ENCODE data around the gene TPCN2. TPM values are rescaled to one million over a fixed set of nuclear protein-coding genes. Genes with fewer than 3 reads are reported as not detected.

TPCN2 gene
- total RNA-seq, 4 donors from 2014 or later = 12.7 to 16.9 (median 14.2) TPM

GRCh38 chr11:69129053-69129452 lies 80.3 kb downstream of the TPCN2 start:
- DNase-seq (ENCODE audit: low spot score in 2 of 2) = no peak
- no peak overlapping the region for H3K4me3 ChIP-seq (ENCODE audit: low read depth, poor library complexity, severe bottlenecking)
- no peak for TF ChIP-seq CTCF (IDR thresholded peaks at IDR 0.05)
- no peak for TF ChIP-seq POLR2A (IDR thresholded peaks at IDR 0.05)
- WGBS, 2 donors = 95 to 99% methylated on average over 2 of the region's 2 CpGs
- intact Hi-C loops (cut with DNase I; ENCODE audit: low total_unique reads) = no loop called here

GRCh38 chr11:69129647-69130046 lies 80.9 kb downstream of the TPCN2 start:
- TF ChIP-seq CTCF (IDR thresholded peaks at IDR 0.05) = no peak
- TF ChIP-seq POLR2A (IDR thresholded peaks at IDR 0.05) = no peak

GRCh38 chr11:69130654-69131053 lies 81.9 kb downstream of the TPCN2 start:
- 68 to 70% methylated on average over 9 of the region's 9 CpGs for WGBS, 2 donors
- TF ChIP-seq CTCF (IDR thresholded peaks at IDR 0.05) (no peak), POLR2A (IDR thresholded peaks at IDR 0.05) (no peak)
- intact Hi-C loops (cut with DNase I; ENCODE audit: low total_unique reads) = no loop called here
- no peak for DNase-seq (ENCODE audit: low spot score in 2 of 2)
- H3K4me3 ChIP-seq (ENCODE audit: low read depth, poor library complexity, severe bottlenecking) = no peak overlapping the region

More at GRCh38 chr11:69129647-69130046, 80.9 kb downstream of the TPCN2 start:
- 84 to 95% methylated on average over 7 of the region's 7 CpGs for WGBS, 2 donors
- DNase-seq (ENCODE audit: low spot score in 2 of 2) = peak in 1 of 2 donors; percentile 63
- intact Hi-C loops (cut with DNase I; ENCODE audit: low total_unique reads) = no loop called here
- H3K4me3 ChIP-seq (ENCODE audit: low read depth, poor library complexity, severe bottlenecking) = no peak overlapping the region

- no peak for DNase-seq (ENCODE audit: low spot score in 2 of 2)
- WGBS, 2 donors = 88 to 92% methylated on average over 9 to 10 of the region's 11 CpGs
- H3K4me3 ChIP-seq (ENCODE audit: low read depth, poor library complexity, severe bottlenecking) = no peak overlapping the region
- no peak for TF ChIP-seq CTCF (IDR thresholded peaks at IDR 0.05)
- no peak for TF ChIP-seq POLR2A (IDR thresholded peaks at IDR 0.05)
- intact Hi-C loops (cut with DNase I; ENCODE audit: low total_unique reads) = no loop called here
These were observed 82.4 kb downstream of the TPCN2 start for GRCh38 chr11:69131121-69131566.

GRCh38 chr11:69131644-69132300 lies 83.0 kb downstream of the TPCN2 start:
- TF ChIP-seq CTCF (IDR thresholded peaks at IDR 0.05) = peak in 1 of 3 donors; percentile 76
- TF ChIP-seq POLR2A (IDR thresholded peaks at IDR 0.05) = no peak
- DNase-seq (ENCODE audit: low spot score in 2 of 2) = peak; percentile 74 to 91
- WGBS, 2 donors = 32 to 41% methylated on average over 14 to 15 of the region's 15 CpGs

GRCh38 chr11:69132301-69132670 lies 83.6 kb downstream of the TPCN2 start:
- intact Hi-C loops (cut with DNase I; ENCODE audit: low total_unique reads) = no loop called here
- no peak overlapping the region for H3K4me3 ChIP-seq (ENCODE audit: low read depth, poor library complexity, severe bottlenecking)
- TF ChIP-seq CTCF (IDR thresholded peaks at IDR 0.05) (no peak), POLR2A (IDR thresholded peaks at IDR 0.05) (no peak)
- 78 to 82% methylated on average over 7 of the region's 7 CpGs for WGBS, 2 donors
- no peak for DNase-seq (ENCODE audit: low spot score in 2 of 2)

More at GRCh38 chr11:69131644-69132300, 83.0 kb downstream of the TPCN2 start:
- no peak overlapping the region for H3K4me3 ChIP-seq (ENCODE audit: low read depth, poor library complexity, severe bottlenecking)
- intact Hi-C loops (cut with DNase I; ENCODE audit: low total_unique reads) = no loop called here
